ENCODE data around the gene DNASE1L3.

DNA sequence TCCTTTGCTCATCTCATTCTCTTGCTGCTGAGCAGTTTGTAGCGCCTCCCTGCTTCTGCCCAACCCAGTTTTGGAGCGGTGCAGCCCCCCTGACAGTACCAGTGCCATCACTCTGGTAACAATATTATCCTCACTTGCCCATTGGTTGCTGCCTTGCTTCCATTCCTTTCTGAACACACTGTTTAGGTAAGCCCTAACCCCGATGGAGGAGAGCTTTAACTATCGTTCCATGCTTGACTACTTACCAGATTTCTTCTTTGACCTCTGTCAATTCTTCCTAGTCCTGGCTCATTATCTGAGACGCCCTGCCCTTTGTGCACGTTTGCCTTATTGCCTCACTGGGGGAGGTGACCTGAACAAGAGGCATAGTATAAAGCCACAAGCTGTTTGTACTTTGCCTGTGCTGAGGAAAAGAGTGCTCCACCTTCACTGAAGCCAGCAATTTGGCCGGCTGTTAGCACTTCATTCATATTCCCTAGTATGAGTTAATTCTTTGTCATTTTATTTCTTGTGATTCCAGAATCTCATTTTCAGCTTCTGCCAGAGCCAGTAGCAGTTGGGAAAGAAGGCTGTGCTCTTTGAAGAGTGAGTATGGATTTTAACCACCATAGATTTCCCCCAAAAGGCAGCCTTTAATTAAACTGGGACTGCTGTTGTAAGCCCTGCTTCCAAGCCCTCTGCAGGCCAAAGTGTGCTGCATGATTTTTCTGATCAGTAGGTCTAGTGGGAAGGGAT, 38.8 kb upstream of the DNASE1L3 start:
- TF ChIP-seq JUN (IDR thresholded peaks at IDR 0.05) = no peak
- TF ChIP-seq ZC3H11A (IDR thresholded peaks at IDR 0.05) = no peak
- TF ChIP-seq, protein P1, sequence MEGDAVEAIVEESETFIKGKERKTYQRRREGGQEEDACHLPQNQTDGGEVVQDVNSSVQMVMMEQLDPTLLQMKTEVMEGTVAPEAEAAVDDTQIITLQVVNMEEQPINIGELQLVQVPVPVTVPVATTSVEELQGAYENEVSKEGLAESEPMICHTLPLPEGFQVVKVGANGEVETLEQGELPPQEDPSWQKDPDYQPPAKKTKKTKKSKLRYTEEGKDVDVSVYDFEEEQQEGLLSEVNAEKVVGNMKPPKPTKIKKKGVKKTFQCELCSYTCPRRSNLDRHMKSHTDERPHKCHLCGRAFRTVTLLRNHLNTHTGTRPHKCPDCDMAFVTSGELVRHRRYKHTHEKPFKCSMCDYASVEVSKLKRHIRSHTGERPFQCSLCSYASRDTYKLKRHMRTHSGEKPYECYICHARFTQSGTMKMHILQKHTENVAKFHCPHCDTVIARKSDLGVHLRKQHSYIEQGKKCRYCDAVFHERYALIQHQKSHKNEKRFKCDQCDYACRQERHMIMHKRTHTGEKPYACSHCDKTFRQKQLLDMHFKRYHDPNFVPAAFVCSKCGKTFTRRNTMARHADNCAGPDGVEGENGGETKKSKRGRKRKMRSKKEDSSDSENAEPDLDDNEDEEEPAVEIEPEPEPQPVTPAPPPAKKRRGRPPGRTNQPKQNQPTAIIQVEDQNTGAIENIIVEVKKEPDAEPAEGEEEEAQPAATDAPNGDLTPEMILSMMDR (IDR thresholded peaks at IDR 0.05) = no peak

All from A549 (cell line).